ENCODE data around the gene GAST.

GRCh38 chr17:41737680-41738023 lies 25.5 kb downstream of the GAST start:
- no peak for TF ChIP-seq NR2C1 (IDR thresholded peaks at IDR 0.05)
- no peak for TF ChIP-seq CTCF (IDR thresholded peaks at IDR 0.05 in 2 of 3, conservative IDR thresholded peaks at IDR 0.05 in 1 of 3; ENCODE audit: control insufficient read depth in 2 of 3, extremely low read depth in 1 of 3, insufficient read depth in 1 of 3, low read depth in 3 of 3, low read length in 3 of 3)
- TF ChIP-seq EGR1 (IDR thresholded peaks at IDR 0.05; ENCODE audit: borderline replicate concordance in 1 of 2, low read depth in 2 of 2, low read length in 2 of 2), result no peak
- no peak for TF ChIP-seq POLR2A (IDR thresholded peaks at IDR 0.05; ENCODE audit: low read depth, low read length)
- TF ChIP-seq CHD2 (IDR thresholded peaks at IDR 0.05; ENCODE audit: borderline replicate concordance, low read depth, low read length), result no peak
- no peak for TF ChIP-seq FOS (IDR thresholded peaks at IDR 0.05; ENCODE audit: borderline replicate concordance, extremely low read depth, insufficient read length)
- TF ChIP-seq PAX5 (IDR thresholded peaks at IDR 0.05; ENCODE audit: borderline replicate concordance, low read depth, low read length), result no peak
- no peak for TF ChIP-seq SIN3A (IDR thresholded peaks at IDR 0.05; ENCODE audit: low read depth, low read length)
- no peak for TF ChIP-seq ZNF207 (IDR thresholded peaks at IDR 0.05; ENCODE audit: borderline replicate concordance)
- TF ChIP-seq NRF1 (conservative IDR thresholded peaks at IDR 0.05; ENCODE audit: low read depth, low read length), result no peak

Measured in GM12878 (cell line).